Endothelial cell (in vitro differentiated cells): ENCODE results near the gene TUBG2. TPM values are rescaled to one million over a fixed set of nuclear protein-coding genes. Genes with fewer than 3 reads are reported as not detected.

ENCODE experiments used
- DNase-seq: peaks from one replicate; pipeline ENCODE4 v3.0.0; 2021; ENCODE audit warnings: low spot score
- H3K27ac Mint-ChIP-seq: one replicate; pipeline ENCODE4 v1.8.0; 2021; ENCODE audit warnings: mixed read lengths, inconsistent platforms; ENCODE audit not compliant: unreplicated experiment
- H3K27me3 Mint-ChIP-seq: one replicate; pipeline ENCODE4 v1.8.0; 2021; ENCODE audit warnings: mild to moderate bottlenecking, moderate library complexity, mixed read lengths, inconsistent platforms; ENCODE audit not compliant: unreplicated experiment
- H3K36me3 Mint-ChIP-seq: one replicate; pipeline ENCODE4 v1.8.0; 2021; ENCODE audit warnings: mild to moderate bottlenecking, low read depth, mixed read lengths, inconsistent platforms; ENCODE audit not compliant: unreplicated experiment
- H3K4me1 Mint-ChIP-seq: one replicate; pipeline ENCODE4 v1.8.0; 2021; ENCODE audit warnings: mild to moderate bottlenecking, mixed read lengths, inconsistent platforms; ENCODE audit not compliant: unreplicated experiment
- H3K4me3 Mint-ChIP-seq: one replicate; pipeline ENCODE4 v1.8.0; 2021; ENCODE audit warnings: mild to moderate bottlenecking, mixed read lengths, inconsistent platforms; ENCODE audit not compliant: unreplicated experiment
- H3K9me3 Mint-ChIP-seq: one replicate; pipeline ENCODE4 v1.8.0; 2021; ENCODE audit warnings: mixed read lengths, inconsistent platforms; ENCODE audit not compliant: unreplicated experiment
- total RNA-seq: library from RNA; stranded (reverse); fragmentation: NEBNext Ultra II Directional; extraction: Animal tissue kit (Norgen Biotek cat#: 25700); gene quantifications from one replicate; pipeline ENCODE4 v1.2.1, GENCODE V29; 2021; ENCODE audit not compliant: unreplicated experiment
- TF ChIP-seq, protein P1 (sequence below): fragments of 200-600 bp; sonication (generic); IDR thresholded peaks from one replicate; pipeline ENCODE4 v1.5.0; 2021; ENCODE audit warnings: antibody characterized with exemption; ENCODE audit not compliant: unreplicated experiment

The TUBG2 gene
- total RNA-seq, 1 donor from 2014 or later, result 19.7 TPM

DNA sequence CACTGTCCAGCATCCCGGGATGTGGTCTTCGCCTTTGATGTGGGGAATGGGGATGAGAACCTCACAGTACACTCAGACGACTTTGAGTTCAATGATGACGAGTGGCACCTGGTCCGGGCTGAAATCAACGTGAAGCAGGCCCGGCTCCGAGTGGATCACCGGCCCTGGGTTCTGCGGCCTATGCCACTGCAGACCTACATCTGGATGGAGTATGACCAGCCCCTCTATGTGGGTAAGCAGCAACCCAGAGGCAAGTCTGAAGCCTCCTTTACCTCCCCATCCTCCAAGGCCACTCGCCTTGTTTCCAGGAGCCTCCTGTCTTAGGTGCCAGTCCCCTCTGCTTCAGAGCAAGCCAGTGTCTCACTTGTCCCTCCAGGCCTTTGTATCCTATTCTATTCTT, 33.4 kb downstream of the TUBG2 start:
- Mint-ChIP-seq H3K27me3 (peaks cover 12% of the 10 kb centered on the region), H3K9me3 (no peaks in the 10 kb centered on the region), H3K4me3 (no peak overlapping the region), H3K4me1 (peaks cover 23% of the 10 kb centered on the region), H3K36me3 (peaks cover 6% of the 10 kb centered on the region), H3K27ac (no peak overlapping the region)
- DNase-seq, result no peak
- TF ChIP-seq, protein P1, sequence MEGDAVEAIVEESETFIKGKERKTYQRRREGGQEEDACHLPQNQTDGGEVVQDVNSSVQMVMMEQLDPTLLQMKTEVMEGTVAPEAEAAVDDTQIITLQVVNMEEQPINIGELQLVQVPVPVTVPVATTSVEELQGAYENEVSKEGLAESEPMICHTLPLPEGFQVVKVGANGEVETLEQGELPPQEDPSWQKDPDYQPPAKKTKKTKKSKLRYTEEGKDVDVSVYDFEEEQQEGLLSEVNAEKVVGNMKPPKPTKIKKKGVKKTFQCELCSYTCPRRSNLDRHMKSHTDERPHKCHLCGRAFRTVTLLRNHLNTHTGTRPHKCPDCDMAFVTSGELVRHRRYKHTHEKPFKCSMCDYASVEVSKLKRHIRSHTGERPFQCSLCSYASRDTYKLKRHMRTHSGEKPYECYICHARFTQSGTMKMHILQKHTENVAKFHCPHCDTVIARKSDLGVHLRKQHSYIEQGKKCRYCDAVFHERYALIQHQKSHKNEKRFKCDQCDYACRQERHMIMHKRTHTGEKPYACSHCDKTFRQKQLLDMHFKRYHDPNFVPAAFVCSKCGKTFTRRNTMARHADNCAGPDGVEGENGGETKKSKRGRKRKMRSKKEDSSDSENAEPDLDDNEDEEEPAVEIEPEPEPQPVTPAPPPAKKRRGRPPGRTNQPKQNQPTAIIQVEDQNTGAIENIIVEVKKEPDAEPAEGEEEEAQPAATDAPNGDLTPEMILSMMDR, result no peak

DNA sequence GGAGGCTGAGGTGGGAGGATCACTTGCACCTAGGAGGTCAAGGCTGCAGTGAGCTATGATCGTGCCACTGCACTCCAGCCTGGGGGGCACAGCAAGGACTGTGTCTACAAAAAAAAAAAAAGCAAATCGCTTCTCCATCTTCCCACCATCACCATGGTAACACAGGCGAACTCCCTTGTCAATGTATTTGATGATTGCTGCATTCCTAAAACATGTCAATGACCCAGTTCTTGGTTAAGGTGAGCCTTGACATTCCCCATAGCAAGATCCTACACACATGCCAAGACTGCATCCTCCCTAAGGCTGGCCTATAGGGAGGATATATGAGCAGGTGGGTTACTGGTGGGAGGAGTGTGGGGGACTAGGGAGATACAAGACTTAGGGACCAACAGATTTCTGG, 35.4 kb downstream of the TUBG2 start:
- TF ChIP-seq, protein P1, result no peak
- Mint-ChIP-seq H3K36me3 (peaks cover 14% of the 10 kb centered on the region), H3K4me3 (no peak overlapping the region), H3K27me3 (peaks cover 9% of the 10 kb centered on the region), H3K27ac (no peak overlapping the region), H3K9me3 (no peaks in the 10 kb centered on the region), H3K4me1 (peaks cover 26% of the 10 kb centered on the region)
- no peak for DNase-seq

DNA sequence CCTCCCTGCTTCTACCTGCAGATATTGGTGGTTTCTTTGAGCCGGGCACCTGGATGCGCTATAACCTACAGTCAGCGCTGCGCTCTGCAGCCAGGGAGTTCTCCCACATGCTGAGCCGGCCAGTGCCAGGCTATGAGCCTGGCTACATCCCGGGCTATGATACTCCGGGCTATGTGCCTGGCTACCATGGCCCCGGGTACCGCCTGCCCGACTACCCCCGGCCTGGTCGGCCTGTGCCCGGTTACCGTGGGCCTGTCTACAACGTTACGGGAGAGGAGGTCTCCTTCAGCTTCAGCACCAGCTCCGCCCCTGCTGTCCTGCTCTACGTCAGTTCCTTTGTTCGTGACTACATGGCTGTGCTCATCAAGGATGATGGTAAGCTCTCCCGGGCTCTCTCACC, 36.4 kb downstream of the TUBG2 start:
- Mint-ChIP-seq H3K9me3 (no peaks in the 10 kb centered on the region), H3K27me3 (peaks cover 10% of the 10 kb centered on the region), H3K27ac (no peak overlapping the region), H3K4me1 (peaks cover 24% of the 10 kb centered on the region), H3K36me3 (peaks cover 14% of the 10 kb centered on the region), H3K4me3 (no peak overlapping the region)
- no peak for DNase-seq
- TF ChIP-seq, protein P1, result no peak

DNA sequence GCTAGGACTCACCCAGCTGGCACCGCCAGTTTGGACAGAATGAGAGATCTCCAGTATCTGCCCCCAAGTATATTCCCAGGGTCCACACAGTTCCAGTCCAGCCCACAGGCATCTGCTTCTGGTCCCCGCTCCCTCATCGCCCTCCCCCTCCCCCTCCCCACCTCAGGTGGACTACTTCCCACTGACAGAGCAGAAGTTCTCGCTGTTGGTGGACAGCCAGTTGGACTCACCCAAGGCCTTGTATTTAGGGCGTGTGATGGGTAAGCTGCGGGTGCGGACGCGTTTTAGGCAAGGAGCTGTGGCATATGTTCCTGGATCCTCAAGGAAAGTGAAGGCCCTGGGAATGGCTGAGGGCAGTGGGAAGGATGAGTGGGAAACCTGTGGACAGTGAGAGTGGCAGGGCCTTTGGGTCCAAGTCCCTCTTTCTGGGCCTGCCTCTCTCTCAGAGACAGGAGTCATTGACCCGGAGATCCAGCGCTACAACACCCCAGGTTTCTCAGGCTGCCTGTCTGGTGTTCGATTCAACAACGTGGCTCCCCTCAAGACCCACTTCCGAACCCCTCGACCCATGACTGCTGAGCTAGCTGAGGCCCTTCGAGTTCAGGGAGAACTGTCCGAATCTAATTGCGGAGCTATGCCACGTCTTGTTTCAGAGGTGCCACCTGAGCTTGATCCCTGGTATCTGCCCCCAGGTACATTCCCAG, 38.2 kb downstream of the TUBG2 start:
- Mint-ChIP-seq H3K36me3 (peaks cover 14% of the 10 kb centered on the region), H3K4me3 (no peak overlapping the region)

More for the DNA sequence above, 38.2 kb downstream of the TUBG2 start:
- Mint-ChIP-seq H3K9me3 (no peaks in the 10 kb centered on the region), H3K27me3 (peaks cover 7% of the 10 kb centered on the region), H3K27ac (no peak overlapping the region), H3K4me1 (peaks cover 8% of the 10 kb centered on the region)
- no peak for DNase-seq
- TF ChIP-seq, protein P1, result no peak
